Renal cortex interstitium (tissue), 11 donors: ENCODE data around the gene RANBP17. TPM values are rescaled to one million over a fixed set of nuclear protein-coding genes. Genes with fewer than 3 reads are reported as not detected.
"Not testable (repeated sequence)": the region's sequence is repeated elsewhere in the genome, so short reads cannot be mapped to it uniquely, and the experiment has no call there.

ENCODE experiments used
- DNase-seq, 11 donors: peaks; one replicate each; pipeline ENCODE4 v3.0.0-alpha.2; 2013; ENCODE audit warnings: low read depth in 9 of 11, low spot score in 4 of 11; ENCODE audit errors: extremely low read depth in 1 of 11
- polyA plus RNA-seq, 3 donors: library from polyadenylated mRNA; unstranded; fragments of 120-200 nt; gene quantifications; one replicate each; pipeline ENCODE4 v1.2.1, GENCODE V29; 2013; ENCODE audit not compliant: insufficient read length in 3 of 3

The RANBP17 gene
- polyA plus RNA-seq, 3 donors = 9.7 to 16.2 (median 12.6) TPM

DNA sequence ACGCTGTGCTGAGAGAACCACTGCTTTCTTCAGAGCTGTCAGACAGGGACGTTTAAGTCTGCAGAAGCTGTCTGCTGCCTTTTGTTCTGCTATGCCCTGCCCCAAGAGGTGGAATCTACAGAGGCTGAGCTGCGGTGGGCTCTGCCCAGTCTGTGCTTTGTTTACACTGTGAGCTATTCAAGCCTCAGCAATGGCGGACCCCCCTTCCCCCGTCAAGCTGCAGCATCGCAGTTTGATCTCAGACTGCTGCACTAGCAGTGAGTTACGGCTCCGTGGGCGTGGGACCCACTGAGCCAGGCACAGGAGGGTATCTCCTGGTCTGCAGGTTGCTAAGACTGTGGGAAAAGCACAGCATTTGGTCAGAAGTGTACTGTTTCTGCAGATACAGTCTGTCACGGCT is 60.5 kb downstream of the RANBP17 start:
- peak in 4 of 11 donors; percentile 4 to 7 (median 6) for DNase-seq

GRCh38 chr5:170923910-170924620 is 62.2 kb downstream of the RANBP17 start:
- no peak for DNase-seq

DNA sequence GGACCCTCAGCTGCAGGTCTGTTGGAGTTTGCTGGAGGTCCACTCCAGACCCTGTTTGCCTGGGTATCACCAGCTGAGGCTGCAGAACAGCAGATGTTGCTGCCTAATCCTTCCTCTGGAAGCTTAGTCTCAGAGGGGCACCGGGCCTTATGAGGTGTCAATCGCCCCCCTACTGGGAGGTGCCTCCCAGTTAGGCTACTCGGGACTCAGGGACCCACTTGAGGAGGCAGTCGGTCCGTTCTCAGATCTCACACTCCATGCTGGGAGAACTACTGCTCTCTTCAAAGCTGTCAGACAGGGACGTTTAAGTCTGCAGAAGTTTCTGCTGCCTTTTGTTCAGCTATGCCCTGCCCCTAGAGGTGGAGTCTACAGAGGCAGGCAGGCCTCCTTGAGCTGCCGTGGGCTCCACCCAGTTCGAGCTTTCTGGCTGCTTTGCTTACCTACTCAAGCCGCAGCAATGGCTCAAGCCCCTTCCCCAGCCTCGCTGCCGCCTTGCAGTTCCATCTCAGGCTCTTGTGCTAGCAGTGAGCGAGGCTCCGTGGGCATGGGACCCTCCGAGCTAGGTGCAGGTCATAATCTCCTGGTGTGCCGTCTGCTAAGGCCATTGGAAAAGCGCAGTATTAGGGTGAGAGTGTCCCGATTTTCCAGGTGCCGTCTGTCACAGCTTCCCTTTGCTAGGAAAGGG is 73.9 kb downstream of the RANBP17 start:
- DNase-seq = not testable (repeated sequence)

DNA sequence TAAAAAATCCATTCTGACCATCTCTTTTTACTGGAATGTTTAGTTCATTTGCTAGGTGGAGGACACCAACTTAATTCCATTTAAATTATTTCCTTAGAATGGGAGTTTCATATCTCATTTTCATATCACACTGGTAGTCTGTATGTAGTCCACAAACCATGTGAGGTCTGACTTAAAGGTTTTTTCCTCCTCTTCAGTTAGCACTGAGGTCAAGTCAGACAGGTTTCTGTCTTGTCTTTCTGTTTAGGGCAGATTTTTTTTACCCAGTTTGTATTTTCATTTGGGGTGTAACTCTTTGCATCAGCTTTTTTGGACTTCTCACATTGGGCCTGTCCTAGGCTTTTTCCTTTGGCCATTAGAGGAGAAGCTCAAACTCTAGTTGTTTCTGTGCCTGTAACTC is 75.3 kb downstream of the RANBP17 start:
- DNase-seq = no peak

- DNase-seq = no peak
Measured at GRCh38 chr5:170937914-170938313, 76.1 kb downstream of the RANBP17 start.

DNA sequence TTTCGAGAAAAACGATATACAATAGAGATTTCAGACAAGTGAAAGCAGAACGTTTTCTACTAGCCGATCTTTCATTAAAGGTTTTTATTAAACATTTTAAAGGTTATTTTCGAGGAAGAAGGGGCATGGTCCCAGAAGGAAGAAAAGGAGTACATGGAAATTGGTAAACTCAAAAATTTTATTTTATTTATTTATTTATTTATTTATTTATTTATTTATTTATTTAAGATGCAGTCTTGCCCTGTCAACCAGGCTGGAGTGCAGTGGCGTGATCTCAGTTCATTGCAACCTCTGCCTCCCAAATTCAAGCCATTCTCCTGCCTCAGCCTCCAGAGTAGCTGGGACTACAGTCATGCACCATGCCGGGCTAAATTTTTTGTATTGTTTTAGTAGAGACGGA is 77.4 kb downstream of the RANBP17 start:
- DNase-seq = no peak

DNA sequence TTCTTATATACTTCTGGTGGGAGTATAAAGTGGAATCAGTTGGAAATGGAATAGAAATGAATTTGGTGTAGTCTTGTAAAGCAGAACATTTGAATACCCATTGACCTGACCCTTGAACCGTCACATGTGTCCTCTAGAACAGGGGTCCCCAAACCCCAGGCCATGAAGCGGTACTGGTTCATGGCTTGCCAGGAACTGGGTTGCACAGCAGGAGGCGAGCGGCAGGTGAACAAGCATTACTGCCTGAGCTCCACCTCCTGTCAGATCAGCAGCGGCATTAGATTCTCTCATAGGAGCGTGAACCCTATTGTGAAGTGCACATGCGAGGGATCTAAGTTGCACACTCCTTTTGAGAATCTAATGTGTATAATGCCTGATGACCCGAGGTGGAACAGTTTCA is 80.0 kb downstream of the RANBP17 start:
- DNase-seq = no peak

GRCh38 chr5:170945275-170945674 is 83.5 kb downstream of the RANBP17 start:
- DNase-seq = no peak

- DNase-seq = no peak
Measured at GRCh38 chr5:170960567-170960966, 98.7 kb downstream of the RANBP17 start.

GRCh38 chr5:170963521-170963920 is 101.7 kb downstream of the RANBP17 start:
- no peak for DNase-seq

DNA sequence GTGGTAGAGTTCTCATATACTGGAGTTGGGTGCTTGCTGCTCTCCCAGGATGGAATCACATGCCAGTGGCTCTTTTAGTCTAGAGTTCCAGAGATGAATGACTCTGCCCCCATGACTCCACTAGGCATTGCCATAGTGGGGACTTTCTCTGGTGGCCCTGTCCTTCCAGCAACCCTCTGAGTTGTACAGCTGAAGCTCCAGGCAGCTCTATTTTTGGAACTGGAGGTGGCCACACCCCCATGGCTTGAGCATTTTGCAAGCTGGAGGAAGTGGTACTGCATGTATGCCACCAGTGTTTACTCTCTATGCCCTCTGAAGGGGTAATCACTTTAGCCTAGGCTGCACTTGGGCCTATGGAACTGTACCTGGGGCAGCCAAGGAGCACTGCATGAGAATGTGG is 112.6 kb downstream of the RANBP17 start:
- DNase-seq = no peak

- DNase-seq = not testable (repeated sequence)
Measured at GRCh38 chr5:170980261-170980660, 118.4 kb downstream of the RANBP17 start.

DNA sequence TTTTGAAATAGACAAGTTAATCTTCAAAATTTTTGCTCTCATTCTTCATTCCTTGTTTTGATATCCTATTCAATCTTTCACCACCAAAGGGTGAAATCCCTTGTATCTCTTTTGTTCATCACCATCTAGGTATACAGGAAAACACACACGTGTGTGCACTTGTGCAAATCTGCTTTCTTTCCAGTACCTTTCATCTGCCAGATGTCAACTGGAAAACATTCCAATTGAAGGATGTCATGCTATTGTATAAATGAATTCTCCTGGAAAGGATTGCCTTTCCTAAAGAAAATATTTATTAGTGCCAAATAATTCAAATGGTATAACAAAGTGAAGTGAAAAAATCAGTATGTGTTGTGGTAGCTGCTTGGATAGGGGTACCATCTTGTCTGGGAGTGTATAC is 123.7 kb downstream of the RANBP17 start:
- no peak for DNase-seq

DNA sequence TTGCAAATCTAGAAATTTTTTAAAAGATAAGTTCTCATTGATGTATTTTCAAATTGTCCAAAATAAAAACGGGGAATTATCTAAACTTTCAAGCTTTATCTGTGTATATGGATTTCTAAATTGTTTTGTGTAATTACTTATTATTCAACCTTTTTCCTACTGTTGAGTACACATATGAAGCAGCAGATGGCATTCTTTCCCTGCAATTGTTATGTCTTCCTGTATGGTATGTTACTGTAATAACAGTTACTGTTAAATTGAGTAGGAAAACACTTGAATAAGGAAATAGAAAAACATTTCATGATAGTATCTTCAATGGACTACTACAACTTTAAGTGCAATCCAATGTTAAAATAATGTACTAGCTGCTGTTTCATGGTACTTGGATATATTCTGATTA is 124.8 kb downstream of the RANBP17 start:
- DNase-seq = peak in 3 of 11 donors; percentile 2 to 5 (median 3)

DNA sequence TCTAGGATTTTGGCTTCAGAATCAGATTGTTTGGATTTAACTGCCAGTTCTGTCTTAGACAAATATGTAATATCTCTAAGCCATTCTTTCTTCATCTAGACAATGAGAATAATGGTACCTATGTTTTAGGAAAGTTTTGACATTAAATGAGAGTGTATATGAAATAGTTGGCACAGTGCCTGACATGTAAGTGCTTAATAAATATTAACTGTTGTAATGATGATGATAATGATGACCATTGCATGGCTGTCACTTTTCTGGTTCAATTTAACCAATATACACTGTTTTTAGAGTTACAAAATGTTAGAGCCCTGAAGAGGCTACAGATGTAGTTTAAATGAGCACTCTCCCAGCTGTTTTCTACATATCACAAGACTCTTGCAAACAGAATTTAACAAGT is 131.7 kb downstream of the RANBP17 start:
- no peak for DNase-seq

DNA sequence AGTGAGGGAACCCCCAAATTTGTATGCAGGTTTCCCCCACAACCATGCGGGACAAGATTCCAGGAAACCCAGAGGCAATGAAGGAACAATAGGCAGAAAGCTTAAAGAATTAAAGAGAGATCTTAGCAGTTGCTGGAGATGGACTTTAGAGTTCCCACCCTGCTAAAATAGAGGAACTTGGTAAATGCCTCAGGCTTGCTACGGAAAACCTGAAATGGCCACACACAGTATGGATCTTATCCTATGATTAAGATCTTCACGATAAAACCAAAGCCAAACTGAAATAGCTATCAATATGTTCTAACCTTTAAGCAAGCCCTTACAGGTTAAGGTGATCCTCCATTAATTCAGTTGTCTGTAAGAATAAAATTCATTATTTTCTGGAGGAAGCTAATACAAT is 148.3 kb downstream of the RANBP17 start:
- no peak for DNase-seq

GRCh38 chr5:171010816-171011215 is 149.0 kb downstream of the RANBP17 start:
- DNase-seq = no peak

DNA sequence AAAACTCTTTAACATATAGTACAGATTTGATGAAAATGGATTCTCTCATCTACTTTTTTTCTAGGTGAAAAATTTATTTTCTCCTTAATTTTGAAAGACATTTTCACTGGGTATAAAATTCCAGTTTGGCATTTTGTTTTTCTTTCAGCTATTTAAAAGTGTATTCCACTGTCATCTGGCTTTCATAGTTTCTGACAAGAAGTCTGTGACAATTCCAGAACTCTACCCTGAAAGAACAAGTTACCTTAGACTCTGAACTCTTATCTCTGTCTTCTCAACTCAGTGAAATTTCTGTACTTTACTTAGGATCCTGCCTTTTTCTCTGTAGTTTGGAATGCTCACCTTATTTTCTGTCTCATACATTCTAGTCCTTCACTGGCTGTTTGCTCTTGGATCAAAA is 161.7 kb downstream of the RANBP17 start:
- DNase-seq = no peak

DNA sequence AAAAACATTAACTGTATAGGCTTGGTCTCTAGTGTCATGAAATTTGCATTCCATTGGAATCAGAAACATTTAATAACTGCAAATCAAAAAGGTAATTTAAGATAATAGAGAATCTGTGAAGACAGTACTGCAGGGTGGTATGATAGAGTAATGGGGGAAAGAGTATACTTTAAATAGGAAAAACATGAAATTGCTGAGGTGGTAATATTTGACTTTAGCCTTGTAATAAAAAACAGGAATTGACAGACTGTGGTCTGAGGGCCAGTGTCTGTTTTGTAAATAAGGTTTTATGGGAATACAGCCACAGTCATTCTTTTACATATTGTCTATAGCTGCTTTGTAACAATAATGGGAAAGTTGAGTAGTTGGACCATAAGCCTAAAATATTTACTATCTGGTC is 162.3 kb downstream of the RANBP17 start:
- DNase-seq = no peak

GRCh38 chr5:171029401-171029800 is 167.6 kb downstream of the RANBP17 start:
- DNase-seq = no peak

DNA sequence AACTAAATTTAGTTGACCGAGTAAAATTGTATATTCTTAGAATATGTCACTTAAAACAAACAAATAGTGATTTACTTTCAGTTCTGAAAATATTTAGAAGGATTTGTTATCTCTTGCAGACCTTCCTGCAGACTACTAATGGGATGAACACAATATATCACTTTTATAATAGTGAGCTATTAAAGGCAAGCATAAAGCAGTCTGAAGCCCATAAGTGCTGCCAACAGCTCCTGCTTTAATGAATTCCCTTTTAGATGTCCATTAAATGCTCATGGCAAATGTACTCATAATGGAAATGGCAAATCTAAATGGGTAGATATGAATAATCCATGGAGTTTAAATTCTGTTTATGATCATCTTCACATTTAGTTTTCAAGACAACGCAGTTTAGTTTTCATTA is 170.2 kb downstream of the RANBP17 start:
- no peak for DNase-seq
